PC-9 (cell line): ENCODE measurements around the gene AFAP1L1. TPM values are rescaled to one million over a fixed set of nuclear protein-coding genes. Genes with fewer than 3 reads are reported as not detected.
A peak's percentile ranks its signal among the peaks of the same experiment; 100 is the strongest.

Experiments
- BruUV-seq: library from RNA; stranded (reverse); fragments of 400-500 nt; replicated peaks from 2 replicates; lab custom pipeline; 2021; lab: Mats Ljungman, UMichigan
- CTCF ChIA-PET: fragments of 300-600 bp; sonication (Branson Sonifier 250); formaldehyde crosslinking; loops from one replicate; lab custom pipeline; 2022; ENCODE audit warnings: antibody characterized with exemption; lab: Charles Lee
- POLR2A ChIA-PET: fragments of 300-600 bp; sonication (Branson Sonifier 250); formaldehyde crosslinking; loops from one replicate; lab custom pipeline; 2022; ENCODE audit warnings: antibody characterized with exemption; ENCODE audit not compliant: unreplicated experiment; lab: Charles Lee
- DNase-seq, 2 experiments: peaks; one replicate each; pipeline versions ENCODE4 v3.0.0 to v3.0.0-alpha.2; 2015 to 2022; ENCODE audit warnings: mixed read lengths in 1 of 2
- H2AFZ ChIP-seq: fragments of 200-600 bp; sonication (generic); 2 replicates; pipeline ENCODE4 v1.8.1; 2017; ENCODE audit warnings: antibody characterized with exemption
- H3F3A ChIP-seq: fragments of 200-600 bp; sonication (generic); 2 replicates; pipeline ENCODE4 v1.8.1; 2017; ENCODE audit warnings: antibody characterized with exemption, mild to moderate bottlenecking, low read depth; ENCODE audit not compliant: insufficient read depth
- H3K27ac ChIP-seq: fragments of 200-600 bp; sonication (generic); 2 replicates; pipeline ENCODE4 v1.6.1; 2016; ENCODE audit warnings: mixed run types
- H3K27me3 ChIP-seq: fragments of 200-600 bp; sonication (generic); 2 replicates; pipeline ENCODE4 v1.6.1; 2016; ENCODE audit warnings: low read depth, mixed run types; ENCODE audit not compliant: insufficient read depth
- H3K36me3 ChIP-seq: fragments of 200-600 bp; sonication (generic); 2 replicates; pipeline ENCODE4 v1.6.1; 2016; ENCODE audit warnings: low read depth, mixed run types
- H3K4me1 ChIP-seq: fragments of 200-600 bp; sonication (generic); replicated peaks from 2 replicates; pipeline ENCODE4 v1.6.1; 2016; ENCODE audit warnings: mixed run types; ENCODE audit not compliant: insufficient read depth
- H3K4me2 ChIP-seq: fragments of 200-600 bp; sonication (generic); 2 replicates; pipeline ENCODE4 v1.6.1; 2017; ENCODE audit warnings: mixed run types
- H3K4me3 ChIP-seq: fragments of 200-600 bp; sonication (generic); 2 replicates; pipeline ENCODE4 v1.6.1; 2016; ENCODE audit warnings: mixed run types
- H3K79me2 ChIP-seq: fragments of 200-600 bp; sonication (generic); 2 replicates; pipeline ENCODE4 v1.6.1; 2017; ENCODE audit warnings: low read depth, mixed run types
- H3K9me2 ChIP-seq: fragments of 200-600 bp; sonication (generic); 2 replicates; pipeline ENCODE4 v1.8.1; 2017; ENCODE audit warnings: mild to moderate bottlenecking; ENCODE audit not compliant: insufficient read depth
- H3K9me3 ChIP-seq: fragments of 200-600 bp; sonication (generic); 2 replicates; pipeline ENCODE4 v1.8.1; 2016; ENCODE audit warnings: low read depth; ENCODE audit not compliant: insufficient read depth
- H4K20me1 ChIP-seq: fragments of 200-600 bp; sonication (generic); 2 replicates; pipeline ENCODE4 v1.8.1; 2017; ENCODE audit not compliant: insufficient read depth
- EZH2 ChIP-seq: fragments of 200-600 bp; sonication (generic); IDR thresholded peaks from 2 replicates; pipeline ENCODE4 v1.8.0; 2017; ENCODE audit warnings: antibody characterized with exemption, low read depth
- intact Hi-C: fragments of 100-400 bp; cut with micrococcal nuclease; formaldehyde crosslinking; loops from one replicate; pipeline ENCODE4 v1.10.0; 2022; ENCODE audit not compliant: unreplicated experiment
- total RNA-seq: library from RNA; stranded (reverse); gene quantifications from 2 replicates; pipeline ENCODE4 v1.2.3, GENCODE V29; 2021
- TF ChIP-seq, protein P1 (sequence below): fragments of 200-600 bp; sonication (generic); conservative IDR thresholded peaks from 2 replicates; pipeline ENCODE4 v1.6.1; 2017; ENCODE audit warnings: mixed run types, antibody characterized with exemption, mild to moderate bottlenecking, moderate library complexity

Gene AFAP1L1
- total RNA-seq, 1 experiment from 2014 or later = 9.6 TPM

GRCh38 chr5:149229298-149229937, 42.2 kb upstream of the AFAP1L1 start:
- H3K79me2 ChIP-seq = no peaks in the 10 kb centered on the region
- TF ChIP-seq, protein P1, sequence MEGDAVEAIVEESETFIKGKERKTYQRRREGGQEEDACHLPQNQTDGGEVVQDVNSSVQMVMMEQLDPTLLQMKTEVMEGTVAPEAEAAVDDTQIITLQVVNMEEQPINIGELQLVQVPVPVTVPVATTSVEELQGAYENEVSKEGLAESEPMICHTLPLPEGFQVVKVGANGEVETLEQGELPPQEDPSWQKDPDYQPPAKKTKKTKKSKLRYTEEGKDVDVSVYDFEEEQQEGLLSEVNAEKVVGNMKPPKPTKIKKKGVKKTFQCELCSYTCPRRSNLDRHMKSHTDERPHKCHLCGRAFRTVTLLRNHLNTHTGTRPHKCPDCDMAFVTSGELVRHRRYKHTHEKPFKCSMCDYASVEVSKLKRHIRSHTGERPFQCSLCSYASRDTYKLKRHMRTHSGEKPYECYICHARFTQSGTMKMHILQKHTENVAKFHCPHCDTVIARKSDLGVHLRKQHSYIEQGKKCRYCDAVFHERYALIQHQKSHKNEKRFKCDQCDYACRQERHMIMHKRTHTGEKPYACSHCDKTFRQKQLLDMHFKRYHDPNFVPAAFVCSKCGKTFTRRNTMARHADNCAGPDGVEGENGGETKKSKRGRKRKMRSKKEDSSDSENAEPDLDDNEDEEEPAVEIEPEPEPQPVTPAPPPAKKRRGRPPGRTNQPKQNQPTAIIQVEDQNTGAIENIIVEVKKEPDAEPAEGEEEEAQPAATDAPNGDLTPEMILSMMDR = 0 out of 2 replicates have a peak, but pooled peaks have one; percentile 5
- TF ChIP-seq EZH2 = no peak
- CTCF ChIA-PET = interaction anchor here (0.6 to 2.6 kb wide), 3 partner anchors 100 to 785 kb away, joined by 3 to 13 read pairs (median 4); no protein-coding TSS in a partner anchor
- H3K4me3 ChIP-seq = no peak overlapping the region
- peaks cover 21% of the 10 kb centered on the region; the same call in 1 of the 2 replicates for H3F3A ChIP-seq
- intact Hi-C loops = loop anchor here (1.0 to 5.0 kb wide), 10 partner anchors 57 to 495 kb away; partner anchors contain the start of gene ABLIM3
- H3K4me1 ChIP-seq = peaks cover 18% of the 10 kb centered on the region
- H4K20me1 ChIP-seq = no peaks in the 10 kb centered on the region
- POLR2A ChIA-PET = interaction anchor here (0.6 kb wide), 1 partner anchor 99 kb away, joined by 4 read pairs; no protein-coding TSS in a partner anchor
- no peak overlapping the region for H3K27ac ChIP-seq
- no peaks in the 10 kb centered on the region for H3K9me3 ChIP-seq
- no peak overlapping the region for H2AFZ ChIP-seq
- BruUV-seq = no TSS peak
- H3K27me3 ChIP-seq = no peaks in the 10 kb centered on the region
- H3K9me2 ChIP-seq = no peaks in the 10 kb centered on the region
- no peak overlapping the region for H3K4me2 ChIP-seq
- DNase-seq = no peak
- peaks cover 23% of the 10 kb centered on the region for H3K36me3 ChIP-seq

DNA sequence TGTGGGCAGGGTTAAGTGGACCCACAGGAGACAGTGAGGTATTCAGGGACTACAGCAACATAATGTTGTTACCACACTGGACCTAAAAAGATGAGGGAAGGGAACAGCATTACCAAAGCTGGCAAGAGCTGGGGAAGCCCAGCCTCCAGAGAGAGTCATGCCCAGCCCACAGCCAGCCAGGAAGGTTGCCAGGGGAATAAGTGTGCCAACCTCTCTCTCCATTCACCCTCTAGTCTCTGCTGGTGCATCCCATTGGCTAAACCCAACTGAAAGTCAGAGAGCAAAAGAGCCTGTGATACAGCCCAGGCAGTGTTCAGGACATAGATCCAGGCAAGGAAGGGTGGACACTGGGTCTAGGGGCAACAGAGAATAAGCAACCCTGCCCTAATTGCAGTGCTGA, 35.8 kb upstream of the AFAP1L1 start:
- H3K9me2 ChIP-seq = no peaks in the 10 kb centered on the region
- DNase-seq = no peak
- no peak overlapping the region for H2AFZ ChIP-seq
- H3K4me2 ChIP-seq = no peak overlapping the region
- 0 out of 2 replicates have a peak, but pooled peaks cover 5% of the 10 kb centered on the region for H3F3A ChIP-seq
- H4K20me1 ChIP-seq = no peaks in the 10 kb centered on the region
- no peak overlapping the region for H3K27ac ChIP-seq
- no peaks in the 10 kb centered on the region for H3K79me2 ChIP-seq
- no peak overlapping the region for H3K4me3 ChIP-seq
- H3K27me3 ChIP-seq = no peaks in the 10 kb centered on the region
- CTCF ChIA-PET = no interaction called here
- BruUV-seq = no TSS peak
- intact Hi-C loops = no loop called here
- TF ChIP-seq EZH2 = no peak
- H3K4me1 ChIP-seq = no peaks in the 10 kb centered on the region
- H3K36me3 ChIP-seq = peaks cover 23% of the 10 kb centered on the region
- H3K9me3 ChIP-seq = no peaks in the 10 kb centered on the region
- POLR2A ChIA-PET = no interaction called here

DNA sequence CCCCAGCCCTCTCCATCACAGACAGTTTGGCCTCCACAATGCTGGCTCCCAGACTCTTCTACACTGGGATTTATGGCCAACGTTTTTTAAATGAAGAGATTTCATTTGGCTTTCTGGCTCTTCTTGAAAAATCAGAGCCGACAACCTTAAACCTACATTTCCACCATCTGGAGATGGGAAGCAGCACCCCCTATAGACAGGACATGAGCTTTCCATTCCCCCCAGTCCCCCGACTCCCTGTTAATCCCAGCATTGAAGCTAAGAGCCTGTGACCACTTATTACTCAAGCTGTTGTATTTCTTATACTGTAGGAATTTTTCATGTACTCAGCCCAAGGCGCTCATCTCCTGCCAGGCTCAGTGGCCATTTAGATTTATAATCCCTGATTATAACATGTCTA, 34.0 kb upstream of the AFAP1L1 start:
- BruUV-seq = no TSS peak
- Histone ChIP-seq H3K9me3 (no peaks in the 10 kb centered on the region), H3K9me2 (no peaks in the 10 kb centered on the region), H3K36me3 (peaks cover 23% of the 10 kb centered on the region), H3K4me3 (no peak overlapping the region), H4K20me1 (no peaks in the 10 kb centered on the region), H3F3A (0 out of 2 replicates have a peak, but pooled peaks cover 5% of the 10 kb centered on the region), H3K27ac (no peak overlapping the region), H3K4me1 (no peaks in the 10 kb centered on the region), H3K27me3 (no peaks in the 10 kb centered on the region), H3K4me2 (no peak overlapping the region), H3K79me2 (no peaks in the 10 kb centered on the region), H2AFZ (no peak overlapping the region)
- POLR2A ChIA-PET = no interaction called here
- no peak for DNase-seq
- CTCF ChIA-PET = interaction anchor here (1.1 to 1.4 kb wide), 2 partner anchors 112 to 123 kb away, joined by 3 to 5 read pairs; no protein-coding TSS in a partner anchor
- TF ChIP-seq, protein P1 = no peak
- TF ChIP-seq EZH2 = no peak
- intact Hi-C loops = no loop called here
